Natural killer cell (primary cell): Measurements from ENCODE around the gene KNDC1. TPM values are rescaled to one million over a fixed set of nuclear protein-coding genes. Genes with fewer than 3 reads are reported as not detected.

Experiments
- ATAC-seq, 3 donors: fragments of 150-1000 bp in 2 of 3; fragments of 200-7000 bp in 1 of 3; cut with Tn5 transposase; 1 replicate in 1 of 3; 2 replicates in 2 of 3; pipeline ENCODE4 v1.10.0; 2021; ENCODE audit warnings: mild to moderate bottlenecking in 2 of 3, moderate library complexity in 2 of 3
- DNase-seq, 2 donors: peaks; one replicate each; pipeline versions ENCODE4 v3.0.0 to v3.0.0-alpha.2; 2013 to 2021; ENCODE audit warnings: mixed read lengths in 1 of 2
- H3K27ac ChIP-seq: one replicate; pipeline ENCODE4 v1.5.1; 2013; ENCODE audit warnings: mild to moderate bottlenecking, low read length
- H3K27me3 ChIP-seq: one replicate; pipeline ENCODE4 v1.6.1; 2013; ENCODE audit warnings: low read length; ENCODE audit not compliant: control insufficient read depth, insufficient read depth
- H3K36me3 ChIP-seq: one replicate; pipeline ENCODE4 v1.6.1; 2013; ENCODE audit warnings: low read length; ENCODE audit not compliant: control insufficient read depth, insufficient read depth
- H3K4me1 ChIP-seq: one replicate; pipeline ENCODE4 v1.6.1; 2013; ENCODE audit warnings: low read length; ENCODE audit not compliant: control insufficient read depth, insufficient read depth
- H3K4me3 ChIP-seq: one replicate; pipeline ENCODE4 v1.5.1; 2013; ENCODE audit warnings: low read length
- H3K9me3 ChIP-seq: one replicate; pipeline ENCODE4 v1.6.1; 2013; ENCODE audit warnings: low read length; ENCODE audit not compliant: control insufficient read depth, insufficient read depth
- H3K27ac Mint-ChIP-seq, 2 donors: one replicate each; pipeline ENCODE4 v1.8.0; 2022; ENCODE audit warnings: mild to moderate bottlenecking in 2 of 2, mixed read lengths in 2 of 2, moderate library complexity in 1 of 2
- H3K27me3 Mint-ChIP-seq, 2 donors: one replicate each; pipeline ENCODE4 v1.8.0; 2022; ENCODE audit warnings: low read depth in 2 of 2, mixed read lengths in 2 of 2
- H3K36me3 Mint-ChIP-seq: one replicate; pipeline ENCODE4 v1.8.0; 2022; ENCODE audit warnings: mixed read lengths
- H3K4me1 Mint-ChIP-seq, 2 donors: one replicate each; pipeline ENCODE4 v1.8.0; 2022; ENCODE audit warnings: mixed read lengths in 2 of 2
- H3K4me3 Mint-ChIP-seq: one replicate; pipeline ENCODE4 v1.8.0; 2022; ENCODE audit warnings: mild to moderate bottlenecking, moderate library complexity, mixed read lengths
- H3K9me3 Mint-ChIP-seq, 2 donors: one replicate each; pipeline ENCODE4 v1.8.0; 2022; ENCODE audit warnings: mixed read lengths in 2 of 2
- WGBS: methylation state at CpG from one replicate; pipeline ENCODE4 v1.1.7; 2013; ENCODE audit warnings: missing lambda C conversion rate; ENCODE audit not compliant: insufficient coverage; 5-methylcytosine and 5-hydroxymethylcytosine counted together
- intact Hi-C: fragments of 100-400 bp; cut with micrococcal nuclease; formaldehyde crosslinking; loops from one replicate; pipeline ENCODE4 v1.14.2; 2022
- total RNA-seq, 4 donors: library from RNA; stranded (reverse); fragments of 120-200 nt in 1 of 4; gene quantifications; one replicate each; pipeline versions ENCODE4 v1.2.3 to v1.2.4, GENCODE V29; 2013 to 2022
- TF ChIP-seq, protein P1 (sequence below): fragments of 200-600 bp; IDR thresholded peaks from one replicate; pipeline ENCODE4 v1.8.0; 2022; ENCODE audit warnings: antibody characterized with exemption

KNDC1 gene
- total RNA-seq, 3 donors from 2014 or later (not counting 1 experiment from before 2014, with no cell fraction given): 2.1 to 5.9 TPM; not detected in 1

DNA sequence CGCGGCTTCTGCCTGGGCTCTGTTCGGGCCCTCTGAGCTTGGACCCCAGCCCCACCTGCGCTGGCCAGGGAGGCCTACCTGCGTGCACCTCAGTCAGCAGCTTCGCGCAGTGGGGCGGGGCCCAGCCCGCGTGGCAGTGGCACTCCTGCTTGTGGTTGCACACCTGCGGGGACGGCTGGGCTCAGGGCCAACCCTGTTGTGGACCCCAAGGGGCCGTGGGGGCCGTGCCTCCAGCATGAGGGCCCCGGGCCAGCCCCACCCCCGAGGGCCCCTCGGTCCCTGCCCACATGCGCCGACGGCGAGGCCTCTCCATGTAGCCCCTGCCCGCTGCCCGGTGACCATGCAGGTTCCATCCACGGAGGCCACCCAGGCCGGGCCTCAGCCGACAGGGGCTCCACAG lies 109.3 kb downstream of the KNDC1 start:
- H3K27ac ChIP-seq: no peak overlapping the region
- no peak overlapping the region for H3K4me3 ChIP-seq
- H3K27ac Mint-ChIP-seq: no peak overlapping the region
- no peaks in the 10 kb centered on the region for H3K27me3 Mint-ChIP-seq
- H3K4me1 ChIP-seq: peaks cover 30% of the 10 kb centered on the region
- intact Hi-C loops: no loop called here
- H3K36me3 Mint-ChIP-seq: no peaks in the 10 kb centered on the region
- H3K9me3 ChIP-seq: no peaks in the 10 kb centered on the region
- no peak for DNase-seq
- no peaks in the 10 kb centered on the region for H3K27me3 ChIP-seq
- H3K36me3 ChIP-seq: peaks cover 82% of the 10 kb centered on the region
- H3K4me3 Mint-ChIP-seq: no peak overlapping the region
- WGBS: 81% methylated on average over 26 of the region's 26 CpGs
- H3K9me3 Mint-ChIP-seq: no peaks in the 10 kb centered on the region
- no peak for ATAC-seq
- TF ChIP-seq, protein P1, sequence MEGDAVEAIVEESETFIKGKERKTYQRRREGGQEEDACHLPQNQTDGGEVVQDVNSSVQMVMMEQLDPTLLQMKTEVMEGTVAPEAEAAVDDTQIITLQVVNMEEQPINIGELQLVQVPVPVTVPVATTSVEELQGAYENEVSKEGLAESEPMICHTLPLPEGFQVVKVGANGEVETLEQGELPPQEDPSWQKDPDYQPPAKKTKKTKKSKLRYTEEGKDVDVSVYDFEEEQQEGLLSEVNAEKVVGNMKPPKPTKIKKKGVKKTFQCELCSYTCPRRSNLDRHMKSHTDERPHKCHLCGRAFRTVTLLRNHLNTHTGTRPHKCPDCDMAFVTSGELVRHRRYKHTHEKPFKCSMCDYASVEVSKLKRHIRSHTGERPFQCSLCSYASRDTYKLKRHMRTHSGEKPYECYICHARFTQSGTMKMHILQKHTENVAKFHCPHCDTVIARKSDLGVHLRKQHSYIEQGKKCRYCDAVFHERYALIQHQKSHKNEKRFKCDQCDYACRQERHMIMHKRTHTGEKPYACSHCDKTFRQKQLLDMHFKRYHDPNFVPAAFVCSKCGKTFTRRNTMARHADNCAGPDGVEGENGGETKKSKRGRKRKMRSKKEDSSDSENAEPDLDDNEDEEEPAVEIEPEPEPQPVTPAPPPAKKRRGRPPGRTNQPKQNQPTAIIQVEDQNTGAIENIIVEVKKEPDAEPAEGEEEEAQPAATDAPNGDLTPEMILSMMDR: no peak
- peaks cover 0 to 16% of the 10 kb centered on the region in 2 donors for H3K4me1 Mint-ChIP-seq

DNA sequence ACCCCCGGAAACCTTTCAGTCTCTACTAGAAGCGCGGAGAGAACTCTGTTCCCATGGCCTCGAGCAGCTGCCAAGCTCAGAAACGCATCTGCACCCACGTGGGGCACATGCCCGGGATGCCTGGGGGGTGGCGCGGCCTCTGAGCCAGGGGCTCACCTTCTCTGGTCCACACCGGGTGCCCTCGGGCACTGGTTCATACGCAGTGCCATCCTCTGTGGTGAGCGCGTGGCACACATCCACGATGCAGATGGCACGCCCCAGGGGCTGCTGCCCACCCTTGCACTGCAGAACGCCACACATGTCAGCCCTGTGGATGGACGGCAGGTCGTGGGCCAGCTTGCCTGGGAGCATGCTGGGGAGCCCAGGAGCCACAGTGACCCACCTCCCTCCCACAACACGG lies 110.2 kb downstream of the KNDC1 start:
- no peaks in the 10 kb centered on the region for H3K27me3 Mint-ChIP-seq
- no peaks in the 10 kb centered on the region for H3K9me3 Mint-ChIP-seq
- H3K4me1 Mint-ChIP-seq: peaks cover 0 to 14% of the 10 kb centered on the region in 2 donors
- DNase-seq: no peak
- intact Hi-C loops: no loop called here
- H3K4me3 ChIP-seq: no peak overlapping the region
- H3K36me3 Mint-ChIP-seq: no peaks in the 10 kb centered on the region
- H3K27ac Mint-ChIP-seq: no peak overlapping the region
- WGBS: 89% methylated on average over 20 of the region's 20 CpGs
- no peak overlapping the region for H3K27ac ChIP-seq
- H3K4me1 ChIP-seq: peaks cover 30% of the 10 kb centered on the region
- H3K9me3 ChIP-seq: no peaks in the 10 kb centered on the region
- H3K36me3 ChIP-seq: peaks cover 82% of the 10 kb centered on the region
- no peaks in the 10 kb centered on the region for H3K27me3 ChIP-seq
- ATAC-seq: no peak
- no peak overlapping the region for H3K4me3 Mint-ChIP-seq
- TF ChIP-seq, protein P1: no peak

DNA sequence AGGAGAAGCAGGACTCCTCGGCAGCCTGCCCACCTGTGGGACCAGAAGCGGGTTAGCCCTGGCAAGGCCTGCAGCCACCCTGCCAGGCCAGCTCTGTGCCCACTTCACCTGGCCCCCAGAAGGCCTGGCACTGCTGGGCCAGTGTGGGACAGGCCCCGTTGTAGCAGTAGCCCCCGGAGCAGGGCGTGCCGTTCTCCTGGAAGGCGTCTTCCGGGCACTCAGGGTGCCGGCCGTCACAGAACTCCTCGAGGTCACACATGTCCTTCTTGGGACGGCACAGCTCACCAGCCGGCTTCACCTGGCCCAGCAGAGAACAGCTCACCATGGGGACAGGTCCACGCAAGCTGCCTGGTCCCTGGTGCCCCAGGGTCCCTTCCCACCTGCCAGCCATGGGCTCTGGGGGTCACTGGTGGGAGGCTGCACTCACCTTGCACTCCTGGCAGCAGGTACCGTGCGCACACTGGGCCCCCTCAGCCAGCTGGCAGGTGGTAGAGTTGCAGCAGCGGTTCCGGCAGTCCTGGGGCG lies 110.8 kb downstream of the KNDC1 start:
- ATAC-seq: no peak
- no peaks in the 10 kb centered on the region for H3K36me3 Mint-ChIP-seq
- Histone ChIP-seq H3K36me3 (peaks cover 82% of the 10 kb centered on the region), H3K4me3 (no peak overlapping the region), H3K4me1 (peaks cover 33% of the 10 kb centered on the region), H3K27ac (no peak overlapping the region), H3K9me3 (no peaks in the 10 kb centered on the region), H3K27me3 (no peaks in the 10 kb centered on the region)
- 97% methylated on average over 19 of the region's 19 CpGs for WGBS
- TF ChIP-seq, protein P1: no peak
- intact Hi-C loops: no loop called here
- DNase-seq: no peak
- no peak overlapping the region for H3K27ac Mint-ChIP-seq
- H3K27me3 Mint-ChIP-seq: no peaks in the 10 kb centered on the region
- peaks cover 0 to 15% of the 10 kb centered on the region in 2 donors for H3K4me1 Mint-ChIP-seq
- H3K4me3 Mint-ChIP-seq: no peak overlapping the region
- no peaks in the 10 kb centered on the region for H3K9me3 Mint-ChIP-seq
